ENCODE results near the gene ZNF511.

Gene ZNF511

DNA sequence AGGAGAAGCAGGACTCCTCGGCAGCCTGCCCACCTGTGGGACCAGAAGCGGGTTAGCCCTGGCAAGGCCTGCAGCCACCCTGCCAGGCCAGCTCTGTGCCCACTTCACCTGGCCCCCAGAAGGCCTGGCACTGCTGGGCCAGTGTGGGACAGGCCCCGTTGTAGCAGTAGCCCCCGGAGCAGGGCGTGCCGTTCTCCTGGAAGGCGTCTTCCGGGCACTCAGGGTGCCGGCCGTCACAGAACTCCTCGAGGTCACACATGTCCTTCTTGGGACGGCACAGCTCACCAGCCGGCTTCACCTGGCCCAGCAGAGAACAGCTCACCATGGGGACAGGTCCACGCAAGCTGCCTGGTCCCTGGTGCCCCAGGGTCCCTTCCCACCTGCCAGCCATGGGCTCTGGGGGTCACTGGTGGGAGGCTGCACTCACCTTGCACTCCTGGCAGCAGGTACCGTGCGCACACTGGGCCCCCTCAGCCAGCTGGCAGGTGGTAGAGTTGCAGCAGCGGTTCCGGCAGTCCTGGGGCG is 37.9 kb upstream of the ZNF511 start:
- no peaks in the 10 kb centered on the region for H3K79me2 ChIP-seq (ENCODE audit: insufficient read depth, low read length)
- no peak overlapping the region for H3K4me2 ChIP-seq (ENCODE audit: low read depth, low read length, poor library complexity, severe bottlenecking)
- no peak overlapping the region for H3K27ac ChIP-seq (ENCODE audit: low read depth, low read length)
- no peak overlapping the region for H3K9ac ChIP-seq (ENCODE audit: low read length)
- H3K9me3 ChIP-seq (ENCODE audit: insufficient read depth, low read length): no peaks in the 10 kb centered on the region
- H3K27me3 ChIP-seq (ENCODE audit: low read length): no peaks in the 10 kb centered on the region
- H2AFZ ChIP-seq (ENCODE audit: low read depth, low read length, severe bottlenecking): no peak overlapping the region
- TF ChIP-seq EZH2phosphoT487 (conservative IDR thresholded peaks at IDR 0.05; ENCODE audit: low read length): no peak
- TF ChIP-seq, protein P1, sequence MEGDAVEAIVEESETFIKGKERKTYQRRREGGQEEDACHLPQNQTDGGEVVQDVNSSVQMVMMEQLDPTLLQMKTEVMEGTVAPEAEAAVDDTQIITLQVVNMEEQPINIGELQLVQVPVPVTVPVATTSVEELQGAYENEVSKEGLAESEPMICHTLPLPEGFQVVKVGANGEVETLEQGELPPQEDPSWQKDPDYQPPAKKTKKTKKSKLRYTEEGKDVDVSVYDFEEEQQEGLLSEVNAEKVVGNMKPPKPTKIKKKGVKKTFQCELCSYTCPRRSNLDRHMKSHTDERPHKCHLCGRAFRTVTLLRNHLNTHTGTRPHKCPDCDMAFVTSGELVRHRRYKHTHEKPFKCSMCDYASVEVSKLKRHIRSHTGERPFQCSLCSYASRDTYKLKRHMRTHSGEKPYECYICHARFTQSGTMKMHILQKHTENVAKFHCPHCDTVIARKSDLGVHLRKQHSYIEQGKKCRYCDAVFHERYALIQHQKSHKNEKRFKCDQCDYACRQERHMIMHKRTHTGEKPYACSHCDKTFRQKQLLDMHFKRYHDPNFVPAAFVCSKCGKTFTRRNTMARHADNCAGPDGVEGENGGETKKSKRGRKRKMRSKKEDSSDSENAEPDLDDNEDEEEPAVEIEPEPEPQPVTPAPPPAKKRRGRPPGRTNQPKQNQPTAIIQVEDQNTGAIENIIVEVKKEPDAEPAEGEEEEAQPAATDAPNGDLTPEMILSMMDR (IDR thresholded peaks at IDR 0.05; ENCODE audit: insufficient read depth, low read length, poor library complexity, severe bottlenecking): no peak
- H3K4me3 ChIP-seq (ENCODE audit: insufficient read depth, low read length, poor library complexity, severe bottlenecking): no peak overlapping the region
- H3F3A ChIP-seq (ENCODE audit: insufficient read depth): no peaks in the 10 kb centered on the region
- H3K9me2 ChIP-seq (replicated peaks; ENCODE audit: insufficient read depth, low read length): no peaks in the 10 kb centered on the region
- H4K20me1 ChIP-seq (ENCODE audit: low read depth, low read length): no peaks in the 10 kb centered on the region
- no peaks in the 10 kb centered on the region for H3K36me3 ChIP-seq (ENCODE audit: low read length)

DNA sequence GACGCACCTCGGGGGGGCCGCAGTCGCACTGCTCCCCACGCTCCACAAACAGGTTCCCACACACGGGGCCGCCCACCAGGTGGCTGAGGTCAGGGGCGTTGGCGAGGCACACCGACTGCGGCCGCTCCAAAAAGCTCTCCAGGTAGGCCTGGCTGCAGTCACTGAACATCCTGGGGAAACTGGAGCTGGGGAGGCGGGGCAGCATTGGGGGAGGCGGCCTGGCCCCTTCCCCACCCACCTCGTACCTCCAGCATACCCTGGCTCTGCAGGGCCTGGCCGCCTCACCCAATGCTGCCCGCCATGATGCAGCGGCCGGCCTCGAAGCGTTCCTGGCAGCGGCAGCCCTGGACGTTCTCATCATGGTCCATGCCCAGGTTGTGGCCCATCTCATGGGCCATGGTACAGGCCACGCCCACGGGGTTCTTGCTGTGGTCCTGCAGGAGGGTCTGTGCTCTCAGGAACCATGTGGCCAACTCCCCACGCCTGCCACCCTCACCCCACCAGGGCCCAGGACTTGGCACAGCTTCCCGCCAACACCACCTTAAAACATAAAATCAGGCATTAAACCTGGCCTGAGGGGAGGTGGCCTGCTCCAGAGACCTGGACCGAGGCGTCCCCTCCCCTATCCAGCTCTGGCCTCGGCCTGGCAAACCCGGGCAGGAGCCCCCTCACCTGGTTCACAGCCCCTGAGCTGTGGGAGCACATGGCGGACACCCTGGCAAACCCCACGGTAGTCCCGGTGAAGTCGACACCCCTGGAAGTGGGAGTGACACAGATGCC is 37.0 kb upstream of the ZNF511 start:
- Histone ChIP-seq H3K9ac (ENCODE audit: low read length) (no peak overlapping the region), H3K27me3 (ENCODE audit: low read length) (no peaks in the 10 kb centered on the region), H3K9me3 (ENCODE audit: insufficient read depth, low read length) (no peaks in the 10 kb centered on the region), H3K36me3 (ENCODE audit: low read length) (no peaks in the 10 kb centered on the region), H2AFZ (ENCODE audit: low read depth, low read length, severe bottlenecking) (no peak overlapping the region), H3K9me2 (replicated peaks; ENCODE audit: insufficient read depth, low read length) (no peaks in the 10 kb centered on the region), H4K20me1 (ENCODE audit: low read depth, low read length) (no peaks in the 10 kb centered on the region), H3K79me2 (ENCODE audit: insufficient read depth, low read length) (no peaks in the 10 kb centered on the region), H3K4me2 (ENCODE audit: low read depth, low read length, poor library complexity, severe bottlenecking) (no peak overlapping the region), H3F3A (ENCODE audit: insufficient read depth) (no peaks in the 10 kb centered on the region), H3K27ac (ENCODE audit: low read depth, low read length) (no peak overlapping the region), H3K4me3 (ENCODE audit: insufficient read depth, low read length, poor library complexity, severe bottlenecking) (no peak overlapping the region)
- TF ChIP-seq, protein P1 (IDR thresholded peaks at IDR 0.05; ENCODE audit: insufficient read depth, low read length, poor library complexity, severe bottlenecking): no peak

- Histone ChIP-seq H3F3A (ENCODE audit: insufficient read depth) (no peaks in the 10 kb centered on the region), H3K4me3 (ENCODE audit: insufficient read depth, low read length, poor library complexity, severe bottlenecking) (no peak overlapping the region), H3K27ac (ENCODE audit: low read depth, low read length) (no peak overlapping the region), H3K9me3 (ENCODE audit: insufficient read depth, low read length) (no peaks in the 10 kb centered on the region), H4K20me1 (ENCODE audit: low read depth, low read length) (no peaks in the 10 kb centered on the region), H3K4me2 (ENCODE audit: low read depth, low read length, poor library complexity, severe bottlenecking) (no peak overlapping the region), H3K79me2 (ENCODE audit: insufficient read depth, low read length) (no peaks in the 10 kb centered on the region), H2AFZ (ENCODE audit: low read depth, low read length, severe bottlenecking) (no peak overlapping the region), H3K9me2 (replicated peaks; ENCODE audit: insufficient read depth, low read length) (no peaks in the 10 kb centered on the region), H3K27me3 (ENCODE audit: low read length) (no peaks in the 10 kb centered on the region), H3K9ac (ENCODE audit: low read length) (no peak overlapping the region), H3K36me3 (ENCODE audit: low read length) (no peaks in the 10 kb centered on the region)
- TF ChIP-seq EZH2phosphoT487 (conservative IDR thresholded peaks at IDR 0.05; ENCODE audit: low read length): no peak
- TF ChIP-seq, protein P1 (IDR thresholded peaks at IDR 0.05; ENCODE audit: insufficient read depth, low read length, poor library complexity, severe bottlenecking): no peak
Measured at GRCh38 chr10:133272301-133272963, 36.3 kb upstream of the ZNF511 start.

Data from SU-DHL-6 (cell line).